ENCODE data around the gene SMIM5. TPM values are rescaled to one million over a fixed set of nuclear protein-coding genes. Genes with fewer than 3 reads are reported as not detected.
A peak's percentile ranks its signal among the peaks of the same experiment; 100 is the strongest.

Gene SMIM5
- total RNA-seq, 1 experiment from 2014 or later, result 0.05 TPM

DNA sequence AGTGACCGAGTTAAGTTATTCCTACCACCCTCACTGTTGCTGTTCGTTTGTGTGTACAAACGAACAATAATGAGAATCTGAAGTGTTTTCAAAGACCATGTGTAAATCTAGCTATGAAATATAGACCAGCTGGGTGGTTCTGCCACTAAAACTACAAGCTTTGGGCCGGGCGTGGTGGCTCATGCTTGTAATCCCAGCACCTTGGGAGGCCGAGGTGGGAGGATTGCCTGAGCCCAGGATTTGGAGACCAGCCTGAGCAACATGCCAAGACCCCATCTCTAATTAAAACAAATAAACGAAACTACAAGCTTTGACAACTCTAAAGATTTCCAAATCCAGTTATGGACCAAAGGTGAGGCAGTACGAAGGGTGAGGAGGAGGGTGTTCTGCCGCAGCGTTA, 32.7 kb downstream of the SMIM5 start:
- H3K9me3 ChIP-seq (replicated peaks), result no peaks in the 10 kb centered on the region
- H3K4me3 ChIP-seq, result peak overlapping the region; percentile 68; the same call in 1 of the 2 replicates
- no peaks in the 10 kb centered on the region for H3K27me3 ChIP-seq (replicated peaks)
- peaks cover 15% of the 10 kb centered on the region for H3K4me1 ChIP-seq (replicated peaks)
- H3K27ac ChIP-seq, result no peak overlapping the region
- H3K36me3 ChIP-seq, result peaks cover 55% of the 10 kb centered on the region
- no peak for DNase-seq (ENCODE audit: low read depth in 1 of 2, low spot score in 2 of 2)

DNA sequence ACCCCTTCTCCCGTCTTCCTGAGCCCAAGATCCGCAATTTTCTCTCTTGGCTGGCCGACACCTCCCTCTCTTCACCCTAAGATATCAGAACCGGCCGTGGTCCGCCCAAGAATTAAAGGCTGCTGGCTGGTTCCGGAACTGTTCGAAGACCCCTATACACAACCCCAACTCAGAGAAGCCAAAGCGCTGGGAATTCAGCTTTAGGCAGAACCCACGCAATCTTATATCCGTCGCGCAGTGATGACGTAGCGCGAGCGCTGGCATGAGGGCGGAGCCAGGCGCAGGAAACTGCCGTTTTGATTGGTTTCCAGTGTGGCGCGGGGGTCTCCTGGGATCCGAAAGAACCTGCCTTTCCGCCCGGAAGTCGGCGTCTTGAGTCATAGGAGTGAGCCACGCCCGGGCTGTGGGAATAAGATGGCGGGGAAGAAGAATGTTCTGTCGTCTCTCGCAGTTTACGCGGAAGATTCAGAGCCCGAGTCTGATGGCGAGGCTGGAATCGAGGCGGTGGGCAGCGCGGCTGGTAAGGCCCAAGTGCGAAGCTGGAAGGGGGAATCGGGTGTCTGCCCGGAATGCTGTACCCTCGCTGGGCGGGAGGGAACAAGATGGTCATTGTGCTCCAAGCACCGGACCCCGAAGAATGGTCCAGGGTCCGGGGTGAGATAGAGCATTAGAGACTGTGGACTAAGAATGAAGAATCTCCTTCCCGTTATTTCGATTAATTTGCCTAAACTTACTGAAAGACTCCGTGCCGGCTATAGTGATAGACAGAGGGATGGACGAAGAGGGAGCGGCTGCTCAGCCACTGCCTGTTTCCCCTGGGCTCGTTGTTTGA, 33.9 kb downstream of the SMIM5 start, which contains the start of the genes RECQL5 and SAP30BP:
Gene RECQL5, minus strand, starts transcription at position 196 of the 832 bp plus-strand sequence. CDS start 597 bp downstream, outside the sequence.
Gene SAP30BP, plus strand, starts transcription at position 380 of the 832 bp plus-strand sequence. Its CDS starts 35 bp downstream, at position 415.
- H3K36me3 ChIP-seq, result peaks cover 59% of the 10 kb centered on the region

DNA sequence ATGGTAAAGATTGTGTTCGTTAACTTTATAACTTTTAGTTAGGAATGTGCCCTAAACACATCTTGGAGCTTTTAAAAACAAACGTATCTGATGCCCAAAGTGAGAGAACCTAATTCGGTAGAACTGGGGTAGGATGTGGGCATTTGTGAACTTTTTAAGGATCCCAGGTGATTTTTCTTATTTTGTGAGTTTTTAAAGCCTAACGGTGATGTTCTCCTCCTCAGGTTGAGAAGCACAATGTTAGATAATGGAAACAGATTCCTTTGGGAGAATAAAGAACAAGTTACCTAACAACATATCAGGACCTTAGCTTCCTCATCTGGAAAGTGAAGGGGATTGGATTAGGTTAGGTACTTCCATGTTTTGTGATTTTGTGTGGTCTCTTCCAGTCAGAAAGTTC, 34.6 kb downstream of the SMIM5 start:
- peaks cover 15% of the 10 kb centered on the region for H3K4me1 ChIP-seq (replicated peaks)
- H3K27ac ChIP-seq, result peak overlapping the region; percentile 80
- no peaks in the 10 kb centered on the region for H3K27me3 ChIP-seq (replicated peaks)
- H3K4me3 ChIP-seq, result peak overlapping the region; percentile 68
- H3K36me3 ChIP-seq, result peaks cover 58% of the 10 kb centered on the region
- no peaks in the 10 kb centered on the region for H3K9me3 ChIP-seq (replicated peaks)
- DNase-seq (ENCODE audit: low read depth in 1 of 2, low spot score in 2 of 2), result no peak

More for the DNA sequence above, 33.9 kb downstream of the SMIM5 start, which contains the start of the genes RECQL5 and SAP30BP:
- H3K27ac ChIP-seq, result peak within 1 kb of the TSS; percentile 80
- H3K4me3 ChIP-seq, result peak within 1 kb of the TSS; percentile 68
- H3K27me3 ChIP-seq (replicated peaks), result no peaks in the 10 kb centered on the region
- no peaks in the 10 kb centered on the region for H3K9me3 ChIP-seq (replicated peaks)
- H3K4me1 ChIP-seq (replicated peaks), result peaks cover 15% of the 10 kb centered on the region
- DNase-seq (ENCODE audit: low read depth in 1 of 2, low spot score in 2 of 2), result peak; percentile 97 to 100

DNA sequence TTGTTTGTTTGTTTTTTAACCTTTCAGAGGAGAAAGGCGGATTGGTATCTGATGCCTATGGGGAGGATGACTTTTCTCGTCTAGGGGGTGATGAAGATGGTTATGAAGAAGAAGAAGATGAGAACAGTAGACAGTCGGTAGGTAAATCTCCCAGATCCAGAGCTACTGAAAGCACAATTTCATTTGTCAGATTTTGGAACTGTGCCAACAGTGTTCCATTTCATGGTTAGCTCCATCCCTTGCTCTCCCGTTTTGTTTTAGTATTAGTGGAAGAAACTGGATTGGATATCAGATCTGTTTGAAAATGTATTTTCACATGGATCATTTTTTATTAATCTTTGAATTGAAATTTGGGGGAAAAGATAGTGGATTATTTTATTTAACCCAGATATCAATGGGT, 35.3 kb downstream of the SMIM5 start:
- no peaks in the 10 kb centered on the region for H3K9me3 ChIP-seq (replicated peaks)

DNA sequence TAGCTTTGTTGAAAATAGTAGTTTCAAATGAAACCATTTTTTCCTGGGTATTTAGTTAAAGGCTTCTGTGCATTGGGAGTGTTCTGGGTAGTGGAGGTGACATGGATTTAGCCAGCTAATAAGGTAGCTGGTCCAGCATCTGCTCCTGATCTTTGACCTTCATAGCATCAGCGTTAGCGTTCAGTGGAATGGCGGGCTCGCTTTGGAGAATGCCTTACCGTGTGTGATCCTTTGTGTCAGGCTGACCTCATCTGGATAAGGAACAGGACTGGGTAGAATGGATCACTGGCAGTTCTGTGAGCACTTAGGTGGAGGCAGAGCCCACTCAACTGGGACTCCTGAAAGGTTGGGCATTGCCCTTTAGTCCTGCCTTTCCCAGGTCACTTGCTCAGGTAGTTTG, 37.6 kb downstream of the SMIM5 start:
- no peak overlapping the region for H3K27ac ChIP-seq
- H3K36me3 ChIP-seq, result peaks cover 67% of the 10 kb centered on the region
- no peaks in the 10 kb centered on the region for H3K9me3 ChIP-seq (replicated peaks)
- no peak overlapping the region for H3K4me3 ChIP-seq
- DNase-seq (ENCODE audit: low read depth in 1 of 2, low spot score in 2 of 2), result no peak
- peaks cover 14% of the 10 kb centered on the region for H3K4me1 ChIP-seq (replicated peaks)
- H3K27me3 ChIP-seq (replicated peaks), result no peaks in the 10 kb centered on the region

More for the DNA sequence above, 35.3 kb downstream of the SMIM5 start:
- Histone ChIP-seq H3K4me3 (peak overlapping the region; percentile 68; the same call in 1 of the 2 replicates), H3K27ac (no peak overlapping the region), H3K27me3 (replicated peaks) (no peaks in the 10 kb centered on the region), H3K4me1 (replicated peaks) (peaks cover 15% of the 10 kb centered on the region), H3K36me3 (peaks cover 62% of the 10 kb centered on the region)
- DNase-seq (ENCODE audit: low read depth in 1 of 2, low spot score in 2 of 2), result no peak

DNA sequence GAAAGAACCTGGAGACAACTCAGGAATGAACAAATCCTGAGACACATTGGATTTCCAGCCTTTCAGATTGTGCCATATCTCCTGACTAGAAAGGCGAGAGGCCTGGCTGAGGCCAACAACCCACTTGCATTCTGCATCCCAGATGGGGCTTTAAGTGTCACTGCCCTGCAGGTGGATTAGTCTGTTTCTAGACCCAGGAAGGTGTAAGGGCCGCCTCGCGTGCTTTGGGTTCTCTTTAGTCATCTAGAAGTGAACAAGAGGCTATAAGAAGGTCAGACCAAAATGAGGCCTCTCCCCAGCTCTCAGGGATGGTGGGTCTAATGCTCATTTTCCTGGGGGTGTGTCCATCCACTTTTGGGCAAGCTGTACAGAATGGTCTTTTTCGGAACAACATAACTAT, 38.8 kb downstream of the SMIM5 start:
- peaks cover 77% of the 10 kb centered on the region for H3K36me3 ChIP-seq
- H3K4me3 ChIP-seq, result no peak overlapping the region
- no peak overlapping the region for H3K27ac ChIP-seq
- no peaks in the 10 kb centered on the region for H3K27me3 ChIP-seq (replicated peaks)
- peaks cover 7% of the 10 kb centered on the region; the same call in 1 of the 2 replicates for H3K4me1 ChIP-seq (replicated peaks)
- no peak for DNase-seq (ENCODE audit: low read depth in 1 of 2, low spot score in 2 of 2)
- H3K9me3 ChIP-seq (replicated peaks), result no peaks in the 10 kb centered on the region

DNA sequence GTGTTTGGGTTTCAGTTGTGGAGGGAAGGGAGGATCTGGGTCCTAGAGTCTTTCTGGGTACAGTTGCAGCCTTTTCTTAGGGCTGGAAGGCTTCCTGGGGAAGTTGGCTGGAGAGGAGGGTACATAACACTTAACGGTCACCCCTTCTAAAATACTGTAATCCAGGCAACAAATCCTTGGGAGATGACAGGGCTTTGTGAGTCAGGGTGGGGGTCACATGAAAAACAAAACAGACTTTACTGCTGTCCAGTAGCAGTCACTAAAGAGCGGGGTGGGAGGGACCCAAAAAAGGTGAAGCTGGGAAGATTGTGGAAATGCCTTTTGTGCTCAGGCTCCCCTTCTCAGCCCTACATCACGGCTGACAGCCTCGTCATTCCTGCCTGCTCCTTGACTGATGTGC, 40.3 kb downstream of the SMIM5 start:
- Histone ChIP-seq H3K27me3 (replicated peaks) (no peaks in the 10 kb centered on the region), H3K4me1 (replicated peaks) (peaks cover under 1% of the 10 kb centered on the region; the same call in 1 of the 2 replicates), H3K27ac (no peak overlapping the region), H3K4me3 (no peak overlapping the region), H3K36me3 (peaks cover 80% of the 10 kb centered on the region), H3K9me3 (replicated peaks) (no peaks in the 10 kb centered on the region)
- DNase-seq (ENCODE audit: low read depth in 1 of 2, low spot score in 2 of 2), result no peak

DNA sequence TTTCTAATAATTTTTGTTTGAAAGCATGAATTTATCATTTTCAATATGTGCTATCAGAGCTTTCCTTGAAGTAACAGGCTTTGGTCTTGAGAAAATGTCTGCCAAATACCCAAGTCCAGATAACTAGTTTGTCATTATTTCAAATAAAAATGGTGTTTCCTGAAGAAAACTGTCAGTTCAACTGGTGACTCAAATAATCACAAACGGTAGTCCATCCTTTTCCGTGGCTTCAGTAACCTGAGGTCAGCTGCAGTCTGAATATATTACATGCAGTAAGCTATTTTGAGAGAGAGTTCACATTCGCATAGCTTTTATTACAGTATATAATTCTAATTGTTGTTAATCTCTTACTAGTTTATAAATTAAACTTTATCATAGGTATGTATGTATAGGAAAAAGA, 43.2 kb downstream of the SMIM5 start:
- H3K4me1 ChIP-seq (replicated peaks), result peaks cover 26% of the 10 kb centered on the region
- H3K27me3 ChIP-seq (replicated peaks), result no peaks in the 10 kb centered on the region
- no peak overlapping the region for H3K27ac ChIP-seq
- no peak overlapping the region for H3K4me3 ChIP-seq
- peaks cover 71% of the 10 kb centered on the region for H3K36me3 ChIP-seq
- no peaks in the 10 kb centered on the region for H3K9me3 ChIP-seq (replicated peaks)
- no peak for DNase-seq (ENCODE audit: low read depth in 1 of 2, low spot score in 2 of 2)

DNA sequence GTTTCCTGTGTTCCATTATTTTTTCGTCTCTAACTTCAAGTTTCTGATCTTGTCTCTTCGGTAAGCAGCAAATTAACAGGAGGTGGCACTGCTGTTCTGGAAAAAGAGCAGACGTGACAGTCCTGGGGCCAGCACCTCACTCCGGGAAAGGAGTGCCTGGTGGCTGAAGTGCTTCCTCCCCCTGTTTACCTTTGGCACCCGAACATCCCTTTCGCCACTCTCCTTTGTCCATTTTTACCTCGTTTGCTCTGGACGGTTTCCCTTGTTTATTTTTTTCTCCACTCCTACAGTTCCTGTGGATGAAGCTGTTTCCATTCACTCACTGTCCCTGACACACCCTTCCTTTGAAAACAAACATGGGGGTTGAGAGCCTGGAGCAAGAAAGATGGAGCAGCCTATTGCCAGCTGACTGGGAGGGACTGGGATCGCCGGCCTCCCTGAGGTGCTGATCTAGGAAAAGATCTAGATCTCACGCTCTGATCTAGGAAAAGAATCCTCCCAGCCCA, 46.5 kb downstream of the SMIM5 start:
- H3K4me1 ChIP-seq (replicated peaks), result peaks cover 42% of the 10 kb centered on the region
- peak; percentile 82 to 86 for DNase-seq (ENCODE audit: low read depth in 1 of 2, low spot score in 2 of 2)
- peaks cover 62% of the 10 kb centered on the region for H3K36me3 ChIP-seq
- no peaks in the 10 kb centered on the region for H3K27me3 ChIP-seq (replicated peaks)
- H3K9me3 ChIP-seq (replicated peaks), result no peaks in the 10 kb centered on the region
- H3K27ac ChIP-seq, result peak overlapping the region; percentile 25
- H3K4me3 ChIP-seq, result no peak overlapping the region

DNA sequence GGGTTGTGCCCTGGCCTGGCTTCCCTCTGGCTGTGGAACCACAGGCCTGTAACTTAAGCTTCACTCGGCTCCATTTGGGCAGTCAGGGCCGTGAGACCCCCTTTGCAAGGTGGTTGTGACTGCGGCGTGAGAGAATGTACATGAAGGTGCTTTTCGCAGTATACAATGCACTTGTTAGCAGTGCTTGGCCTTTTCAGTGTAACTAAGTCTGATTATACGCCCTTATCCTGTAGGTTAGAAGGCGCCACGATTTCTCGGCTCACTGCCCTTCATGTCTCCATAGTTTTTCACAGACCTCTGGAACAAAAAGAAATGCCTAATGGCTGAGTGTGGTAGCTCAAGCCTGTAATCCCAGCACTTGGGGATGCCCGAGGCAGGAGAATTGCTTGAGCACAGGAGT, 47.2 kb downstream of the SMIM5 start:
- H3K27ac ChIP-seq, result peak overlapping the region; percentile 25

DNA sequence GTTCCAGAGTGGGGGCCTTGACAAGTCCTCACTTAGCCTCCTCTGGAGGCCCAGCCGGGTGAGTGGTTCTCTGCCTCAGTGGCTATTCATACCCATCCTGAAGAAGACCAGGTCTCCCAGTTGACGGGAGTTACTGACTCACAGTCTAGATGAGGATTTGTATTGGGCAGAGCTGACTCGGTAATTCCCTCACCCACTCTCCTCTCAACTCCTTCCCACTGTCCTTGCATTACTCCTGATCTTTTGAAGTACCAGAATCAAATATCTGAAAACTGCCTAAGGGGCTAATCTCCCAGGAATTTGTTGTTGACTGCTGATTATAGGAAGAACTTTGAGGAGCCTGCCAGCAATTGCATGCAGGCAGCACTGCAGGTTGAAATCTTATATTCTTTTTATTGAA, 48.1 kb downstream of the SMIM5 start:
- H3K4me1 ChIP-seq (replicated peaks), result peaks cover 45% of the 10 kb centered on the region

More for the DNA sequence above, 47.2 kb downstream of the SMIM5 start:
- no peaks in the 10 kb centered on the region for H3K27me3 ChIP-seq (replicated peaks)
- no peak for DNase-seq (ENCODE audit: low read depth in 1 of 2, low spot score in 2 of 2)
- H3K4me3 ChIP-seq, result no peak overlapping the region
- H3K4me1 ChIP-seq (replicated peaks), result peaks cover 45% of the 10 kb centered on the region
- H3K9me3 ChIP-seq (replicated peaks), result no peaks in the 10 kb centered on the region
- peaks cover 65% of the 10 kb centered on the region for H3K36me3 ChIP-seq

DNA sequence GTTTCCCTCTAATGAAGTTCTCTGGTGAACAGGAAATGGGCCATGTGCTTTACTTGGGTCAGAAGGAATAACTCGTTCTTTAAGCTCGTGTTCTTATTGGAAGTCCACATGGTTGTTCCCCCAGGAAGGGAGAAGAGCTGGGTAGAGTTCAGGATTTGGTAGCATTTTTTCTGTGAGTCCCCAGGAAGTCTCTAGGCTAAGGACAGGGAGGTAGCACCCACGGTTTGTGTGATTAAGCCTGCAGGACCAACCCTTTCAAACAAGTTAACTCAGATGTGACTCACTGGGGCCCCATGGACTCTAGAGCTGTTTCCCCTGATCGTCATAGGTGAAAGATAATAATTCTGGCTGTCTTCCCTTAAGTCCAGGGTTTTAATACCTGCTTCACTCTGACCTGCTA, 50.3 kb downstream of the SMIM5 start:
- peak overlapping the region; percentile 4; the same call in 1 of the 2 replicates for H3K27ac ChIP-seq
- H3K4me1 ChIP-seq (replicated peaks), result peaks cover 53% of the 10 kb centered on the region
- H3K27me3 ChIP-seq (replicated peaks), result no peaks in the 10 kb centered on the region
- peaks cover 70% of the 10 kb centered on the region for H3K36me3 ChIP-seq
- H3K4me3 ChIP-seq, result no peak overlapping the region
- no peaks in the 10 kb centered on the region for H3K9me3 ChIP-seq (replicated peaks)
- DNase-seq (ENCODE audit: low read depth in 1 of 2, low spot score in 2 of 2), result peak; percentile 52 to 66

More for the DNA sequence above, 48.1 kb downstream of the SMIM5 start:
- Histone ChIP-seq H3K4me3 (no peak overlapping the region), H3K27ac (peak overlapping the region; percentile 4; the same call in 1 of the 2 replicates), H3K36me3 (peaks cover 64% of the 10 kb centered on the region), H3K9me3 (replicated peaks) (no peaks in the 10 kb centered on the region), H3K27me3 (replicated peaks) (no peaks in the 10 kb centered on the region)
- DNase-seq (ENCODE audit: low read depth in 1 of 2, low spot score in 2 of 2), result no peak

DNA sequence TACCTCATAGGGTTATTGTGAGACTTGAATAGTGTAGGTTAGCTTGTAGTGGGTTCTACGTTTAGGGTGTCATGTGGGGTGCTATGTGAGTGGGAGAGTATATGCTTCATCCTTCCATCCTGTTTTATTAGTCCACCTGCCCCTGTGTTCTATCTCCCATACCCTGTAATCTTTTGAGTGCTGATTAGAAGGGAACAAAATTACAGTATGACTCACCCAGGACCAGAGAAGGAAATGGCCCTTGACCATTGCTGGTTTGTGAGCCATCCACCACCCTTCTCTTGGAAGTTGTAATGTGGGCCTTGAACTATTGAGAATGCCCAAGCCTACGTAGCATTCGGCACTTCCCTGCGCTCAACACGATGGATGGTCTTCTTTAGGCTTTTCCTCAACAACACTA, 51.0 kb downstream of the SMIM5 start:
- no peak overlapping the region for H3K27ac ChIP-seq
- H3K36me3 ChIP-seq, result peaks cover 68% of the 10 kb centered on the region
- no peaks in the 10 kb centered on the region for H3K27me3 ChIP-seq (replicated peaks)
- no peak overlapping the region for H3K4me3 ChIP-seq
- H3K9me3 ChIP-seq (replicated peaks), result no peaks in the 10 kb centered on the region
- H3K4me1 ChIP-seq (replicated peaks), result peaks cover 51% of the 10 kb centered on the region
- no peak for DNase-seq (ENCODE audit: low read depth in 1 of 2, low spot score in 2 of 2)

DNA sequence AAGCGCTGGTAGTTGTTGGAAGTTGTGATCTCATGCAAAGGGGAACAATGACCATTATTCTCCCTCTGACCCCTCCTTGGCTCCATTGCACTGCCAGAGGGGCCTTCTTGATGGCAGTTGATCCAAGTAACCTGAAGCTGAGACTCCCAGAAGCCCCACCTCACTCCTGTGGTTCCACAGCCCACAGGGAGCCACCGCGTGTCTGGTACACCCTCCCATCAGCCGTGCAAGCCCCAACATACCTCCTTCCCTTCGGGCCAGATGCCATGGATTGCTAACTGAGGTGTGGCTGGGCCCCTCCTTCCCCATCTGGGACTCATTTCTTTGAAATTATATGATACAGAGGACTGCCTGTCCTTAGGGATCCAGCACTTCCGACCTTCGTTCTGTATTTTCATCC, 51.7 kb downstream of the SMIM5 start:
- Histone ChIP-seq H3K9me3 (replicated peaks) (no peaks in the 10 kb centered on the region), H3K27me3 (replicated peaks) (no peaks in the 10 kb centered on the region), H3K36me3 (peaks cover 72% of the 10 kb centered on the region), H3K27ac (no peak overlapping the region), H3K4me1 (replicated peaks) (peaks cover 45% of the 10 kb centered on the region), H3K4me3 (no peak overlapping the region)
- DNase-seq (ENCODE audit: low read depth in 1 of 2, low spot score in 2 of 2), result no peak

All from SJSA1 (cell line).